VCaP (cell line): ENCODE measurements around the gene ZFYVE26.
"Not testable (repeated sequence)": the region's sequence is repeated elsewhere in the genome, so short reads cannot be mapped to it uniquely, and the experiment has no call there.

Experiments
- H3K27ac ChIP-seq: fragments of 450-650 bp; 2 replicates; pipeline ENCODE4 v1.5.1; 2017
- TF ChIP-seq, protein P1 (sequence below): fragments of 450-650 bp; conservative IDR thresholded peaks from 2 replicates; pipeline ENCODE4 v1.5.1; 2017; ENCODE audit warnings: mild to moderate bottlenecking, moderate library complexity

Gene ZFYVE26

DNA sequence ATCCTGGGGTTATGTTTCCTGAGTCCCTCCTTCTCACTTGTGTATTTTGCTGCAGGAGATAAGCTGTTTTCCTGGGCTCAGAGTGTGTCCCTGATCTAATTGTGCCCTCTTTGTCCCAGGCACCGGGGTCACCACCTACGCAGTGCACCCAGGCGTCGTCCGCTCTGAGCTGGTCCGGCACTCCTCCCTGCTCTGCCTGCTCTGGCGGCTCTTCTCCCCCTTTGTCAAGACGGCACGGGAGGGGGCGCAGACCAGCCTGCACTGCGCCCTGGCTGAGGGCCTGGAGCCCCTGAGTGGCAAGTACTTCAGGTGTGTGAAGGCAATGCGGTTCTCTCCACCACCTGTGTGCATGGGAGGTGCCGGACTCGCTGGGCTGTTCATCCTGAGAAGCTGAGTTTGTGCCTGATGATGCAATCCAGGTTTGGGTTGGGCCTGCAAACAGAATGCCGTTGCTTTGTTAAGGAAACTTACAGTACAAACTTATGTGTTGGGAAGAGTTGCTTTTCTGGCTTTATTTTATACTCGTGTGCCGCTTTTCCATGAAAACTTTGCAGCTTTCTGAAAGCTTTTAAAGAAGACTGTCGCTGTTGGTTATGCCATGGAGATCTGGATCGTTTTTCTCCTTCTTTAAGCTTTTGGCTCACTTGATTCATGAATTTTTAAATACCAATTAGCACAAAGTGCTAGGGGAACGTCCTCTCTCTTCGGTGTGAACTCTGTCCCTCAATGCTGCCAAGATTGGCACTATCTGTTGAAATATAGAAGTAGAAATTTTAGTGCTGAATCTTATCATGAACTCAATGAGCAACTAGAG is 87.1 kb downstream of the ZFYVE26 start:
- TF ChIP-seq, protein P1, sequence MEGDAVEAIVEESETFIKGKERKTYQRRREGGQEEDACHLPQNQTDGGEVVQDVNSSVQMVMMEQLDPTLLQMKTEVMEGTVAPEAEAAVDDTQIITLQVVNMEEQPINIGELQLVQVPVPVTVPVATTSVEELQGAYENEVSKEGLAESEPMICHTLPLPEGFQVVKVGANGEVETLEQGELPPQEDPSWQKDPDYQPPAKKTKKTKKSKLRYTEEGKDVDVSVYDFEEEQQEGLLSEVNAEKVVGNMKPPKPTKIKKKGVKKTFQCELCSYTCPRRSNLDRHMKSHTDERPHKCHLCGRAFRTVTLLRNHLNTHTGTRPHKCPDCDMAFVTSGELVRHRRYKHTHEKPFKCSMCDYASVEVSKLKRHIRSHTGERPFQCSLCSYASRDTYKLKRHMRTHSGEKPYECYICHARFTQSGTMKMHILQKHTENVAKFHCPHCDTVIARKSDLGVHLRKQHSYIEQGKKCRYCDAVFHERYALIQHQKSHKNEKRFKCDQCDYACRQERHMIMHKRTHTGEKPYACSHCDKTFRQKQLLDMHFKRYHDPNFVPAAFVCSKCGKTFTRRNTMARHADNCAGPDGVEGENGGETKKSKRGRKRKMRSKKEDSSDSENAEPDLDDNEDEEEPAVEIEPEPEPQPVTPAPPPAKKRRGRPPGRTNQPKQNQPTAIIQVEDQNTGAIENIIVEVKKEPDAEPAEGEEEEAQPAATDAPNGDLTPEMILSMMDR, result no peak
- H3K27ac ChIP-seq, result no peak overlapping the region

DNA sequence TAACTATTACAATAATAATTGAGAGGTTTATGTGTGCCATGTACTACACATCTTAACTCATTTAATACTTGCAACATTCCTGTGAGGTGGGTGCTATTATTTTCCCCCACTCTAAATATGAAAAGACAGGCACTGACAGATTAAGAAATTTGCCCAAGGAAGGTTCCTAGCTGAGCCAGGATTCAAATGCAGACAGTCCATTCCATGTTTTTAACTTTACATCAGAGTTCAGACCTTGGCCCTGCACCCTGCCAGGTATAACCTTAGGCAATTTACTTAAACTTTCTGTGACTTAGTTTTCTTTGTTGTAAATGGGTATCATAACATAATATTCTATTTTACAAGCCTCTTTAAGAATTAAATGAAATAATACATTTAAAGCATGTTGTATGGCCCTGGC is 88.1 kb downstream of the ZFYVE26 start:
- no peak overlapping the region for H3K27ac ChIP-seq
- TF ChIP-seq, protein P1, result no peak

DNA sequence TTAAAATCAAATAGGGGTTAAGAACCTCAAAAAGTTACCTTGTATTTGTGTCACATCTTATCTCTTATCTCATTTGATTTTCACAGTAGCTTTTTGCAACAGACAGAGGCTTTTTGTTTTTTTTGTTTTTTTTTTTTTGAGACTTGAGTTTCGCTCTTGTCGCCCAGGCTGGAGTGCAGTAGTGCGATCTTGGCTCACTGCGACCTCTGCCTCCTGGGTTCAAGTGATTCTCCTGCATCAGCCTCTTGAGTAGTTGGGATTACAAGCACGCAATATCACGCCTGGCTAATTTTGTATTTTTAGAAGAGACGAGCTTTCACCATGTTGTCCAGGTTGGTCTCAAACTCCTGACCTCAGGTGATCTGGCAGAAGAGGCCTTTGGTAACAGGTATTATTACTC is 89.0 kb downstream of the ZFYVE26 start:
- TF ChIP-seq, protein P1, result no peak
- no peak overlapping the region for H3K27ac ChIP-seq

DNA sequence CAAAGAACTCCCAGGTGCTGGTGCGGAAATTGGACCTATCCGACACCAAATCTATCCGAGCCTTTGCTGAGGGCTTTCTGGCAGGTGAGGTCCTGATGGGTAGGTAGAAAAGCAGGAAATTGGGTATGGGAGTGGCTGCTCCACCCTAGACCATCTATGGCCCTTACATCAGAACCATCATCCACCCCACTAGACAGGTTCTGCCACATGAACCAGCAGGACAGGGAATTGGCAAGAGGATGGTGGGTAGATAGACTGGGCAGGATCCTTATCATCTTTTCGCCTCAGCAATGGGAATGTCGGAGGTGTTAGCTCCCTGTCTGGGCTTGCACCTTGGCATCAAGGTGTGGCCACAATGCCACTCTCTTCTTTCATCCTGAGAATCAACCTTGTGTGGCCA is 91.2 kb downstream of the ZFYVE26 start:
- TF ChIP-seq, protein P1, result no peak
- H3K27ac ChIP-seq, result no peak overlapping the region

DNA sequence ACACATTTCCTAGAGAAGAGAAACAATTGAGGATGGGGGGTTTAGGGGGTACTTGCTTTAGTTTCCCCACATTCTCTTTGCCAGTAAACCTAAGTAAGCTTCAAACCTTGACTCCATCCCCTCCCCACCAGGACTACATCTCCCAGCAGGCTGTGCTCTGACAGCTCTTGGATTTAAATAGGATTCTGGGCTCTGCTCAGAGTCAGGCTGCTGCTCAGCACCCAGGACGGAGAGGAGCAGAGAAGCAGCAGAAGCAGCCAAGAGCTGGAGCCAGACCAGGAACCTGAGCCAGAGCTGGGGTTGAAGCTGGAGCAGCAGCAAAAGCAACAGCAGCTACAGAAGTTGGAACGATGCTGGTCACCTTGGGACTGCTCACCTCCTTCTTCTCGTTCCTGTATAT is 94.1 kb downstream of the ZFYVE26 start:
- TF ChIP-seq, protein P1, result no peak
- no peak overlapping the region for H3K27ac ChIP-seq

DNA sequence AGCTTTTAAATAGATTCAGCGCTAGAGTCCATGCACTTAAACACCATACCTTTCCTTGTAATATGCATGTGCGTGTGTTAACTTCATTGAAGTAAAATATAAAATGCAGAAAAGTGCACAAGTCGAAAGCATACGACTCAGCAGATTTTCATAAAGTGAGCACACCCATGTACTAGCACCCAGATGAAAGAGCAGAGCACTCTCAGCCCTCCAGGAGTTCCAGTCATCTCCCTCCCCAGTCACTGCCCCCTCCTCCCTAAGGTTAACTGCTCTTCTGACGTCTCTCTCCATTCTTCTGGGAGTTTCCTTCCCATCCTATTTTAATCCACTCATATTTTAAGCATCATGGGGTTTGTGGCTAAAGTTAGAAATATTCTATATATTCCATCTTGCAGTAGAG is 94.5 kb downstream of the ZFYVE26 start:
- H3K27ac ChIP-seq, result no peak overlapping the region
- TF ChIP-seq, protein P1, result no peak

DNA sequence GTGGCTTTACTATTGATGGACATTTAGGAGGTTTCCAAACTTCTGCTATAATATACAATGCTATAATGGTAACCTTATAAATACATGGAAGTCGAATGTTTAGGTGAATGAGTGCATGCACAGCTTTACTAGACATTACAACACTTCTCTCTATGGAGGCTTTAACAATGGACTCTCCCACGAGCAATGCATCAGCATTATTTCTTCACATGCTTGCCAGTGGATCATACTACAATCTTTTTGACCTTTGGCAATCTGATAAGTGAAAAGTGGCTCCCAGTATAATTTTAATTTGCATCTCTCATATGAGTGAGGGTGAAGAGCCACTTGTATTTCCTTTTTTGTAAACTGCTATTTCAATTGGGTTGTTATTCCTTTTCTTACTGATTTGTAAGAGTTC is 96.5 kb downstream of the ZFYVE26 start:
- TF ChIP-seq, protein P1, result no peak
- no peak overlapping the region for H3K27ac ChIP-seq

DNA sequence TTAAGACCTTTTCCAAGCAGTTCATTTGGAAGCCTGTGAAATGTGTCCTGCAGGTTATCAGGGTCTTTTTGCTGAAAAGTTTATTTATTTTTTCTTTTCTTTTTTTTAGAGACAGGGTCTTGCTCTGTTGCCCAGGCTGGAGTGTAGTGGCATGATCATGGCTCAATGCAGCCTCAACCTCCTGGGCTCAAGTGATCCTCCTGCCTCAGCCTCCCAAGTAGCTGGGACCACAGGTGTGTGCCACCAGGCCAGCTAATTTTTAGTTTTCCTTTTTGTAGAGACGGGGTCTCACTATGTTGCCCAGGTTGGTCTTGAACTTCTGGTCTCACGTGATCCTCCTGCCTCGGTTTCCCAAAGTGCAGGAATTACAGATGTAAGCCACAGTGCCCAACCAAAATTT is 97.0 kb downstream of the ZFYVE26 start:
- not testable (repeated sequence) for H3K27ac ChIP-seq
